Mucosa of rectum (tissue), 2 donors: ENCODE data around the gene MMP19.

Experiments used
- H3K27ac ChIP-seq, 2 donors: one replicate each; pipeline ENCODE4 v1.7.0; 2013; ENCODE audit warnings: inconsistent platforms in 2 of 2, low read depth in 2 of 2, low read length in 2 of 2
- H3K27me3 ChIP-seq, 2 donors: one replicate each; pipeline ENCODE4 v1.7.0; 2013; ENCODE audit warnings: low read length in 2 of 2; ENCODE audit not compliant: control insufficient read depth in 2 of 2, insufficient read depth in 2 of 2
- H3K36me3 ChIP-seq, 2 donors: one replicate each; pipeline ENCODE4 v1.7.0; 2013; ENCODE audit warnings: low read length in 2 of 2; ENCODE audit not compliant: control insufficient read depth in 2 of 2, insufficient read depth in 2 of 2
- H3K4me1 ChIP-seq, 2 donors: one replicate each; pipeline ENCODE4 v1.7.0; 2013; ENCODE audit warnings: low read length in 2 of 2, mild to moderate bottlenecking in 1 of 2; ENCODE audit not compliant: control insufficient read depth in 2 of 2, insufficient read depth in 2 of 2
- H3K4me3 ChIP-seq, 2 donors: one replicate each; pipeline ENCODE4 v1.7.0; 2013; ENCODE audit warnings: low read length in 2 of 2
- H3K9ac ChIP-seq, 2 donors: one replicate each; pipeline ENCODE4 v1.7.0; 2013; ENCODE audit warnings: low read length in 2 of 2, low read depth in 1 of 2, mild to moderate bottlenecking in 1 of 2
- H3K9me3 ChIP-seq, 2 donors: one replicate each; pipeline ENCODE4 v1.7.0; 2013; ENCODE audit warnings: low read length in 2 of 2; ENCODE audit not compliant: control insufficient read depth in 2 of 2
- donor health status: healthy.
- donor health status: Normal muscosa, but diverticular disease.

The MMP19 gene

GRCh38 chr12:55789893-55790292 lies 52.8 kb downstream of the MMP19 start:
- Histone ChIP-seq H3K9me3 (no peaks in the 10 kb centered on the region), H3K36me3 (peaks cover 49 to 50% of the 10 kb centered on the region in 2 donors), H3K27me3 (no peaks in the 10 kb centered on the region), H3K4me3 (no peak overlapping the region), H3K9ac (no peak overlapping the region), H3K27ac (no peak overlapping the region), H3K4me1 (no peaks in the 10 kb centered on the region)

- Histone ChIP-seq H3K27me3 (no peaks in the 10 kb centered on the region), H3K4me3 (no peak overlapping the region), H3K9ac (no peak overlapping the region), H3K4me1 (no peaks in the 10 kb centered on the region), H3K27ac (no peak overlapping the region), H3K36me3 (peaks cover 48 to 51% of the 10 kb centered on the region in 2 donors), H3K9me3 (no peaks in the 10 kb centered on the region)
Observed at GRCh38 chr12:55789171-55789570, 53.6 kb downstream of the MMP19 start.

GRCh38 chr12:55788546-55788945 lies 54.2 kb downstream of the MMP19 start:
- Histone ChIP-seq H3K4me3 (no peak overlapping the region), H3K27ac (no peak overlapping the region), H3K36me3 (peaks cover 45 to 49% of the 10 kb centered on the region in 2 donors), H3K9me3 (no peaks in the 10 kb centered on the region), H3K27me3 (no peaks in the 10 kb centered on the region), H3K9ac (no peak overlapping the region), H3K4me1 (no peaks in the 10 kb centered on the region)
